Measurements from ENCODE around the gene PPP4R3A. TPM values are rescaled to one million over a fixed set of nuclear protein-coding genes. Genes with fewer than 3 reads are reported as not detected.
"Not testable (repeated sequence)": the region's sequence is repeated elsewhere in the genome, so short reads cannot be mapped to it uniquely, and the experiment has no call there.

The PPP4R3A gene
- total RNA-seq, 1 donor from 2014 or later = 141 TPM

GRCh38 chr14:91444335-91445020, 65.6 kb downstream of the PPP4R3A start:
- ATAC-seq (ENCODE audit: low read depth) = no peak
- H3K4me3 Mint-ChIP-seq = no peak overlapping the region
- TF ChIP-seq CTCF (IDR thresholded peaks at IDR 0.05) = no peak
- intact Hi-C loops (cut with micrococcal nuclease) = no loop called here
- ChIA-PET POLR2A (no interaction called here), CTCF (no interaction called here)
- H3K27me3 Mint-ChIP-seq = peaks cover 9% of the 10 kb centered on the region
- H3K27ac Mint-ChIP-seq = no peak overlapping the region
- DNase-seq = no peak
- H3K4me1 Mint-ChIP-seq = peaks cover 9% of the 10 kb centered on the region
- H3K36me3 Mint-ChIP-seq (ENCODE audit: low read depth) = no peaks in the 10 kb centered on the region
- peaks cover 2% of the 10 kb centered on the region for H3K9me3 Mint-ChIP-seq

GRCh38 chr14:91439345-91439744, 70.8 kb downstream of the PPP4R3A start:
- intact Hi-C loops (cut with micrococcal nuclease) = no loop called here
- DNase-seq (no peak), ATAC-seq (ENCODE audit: low read depth) (no peak)

GRCh38 chr14:91438845-91439244, 71.3 kb downstream of the PPP4R3A start:
- ATAC-seq (ENCODE audit: low read depth) (no peak), DNase-seq (no peak)
- Mint-ChIP-seq H3K36me3 (ENCODE audit: low read depth) (peaks cover 2% of the 10 kb centered on the region), H3K27ac (no peak overlapping the region), H3K27me3 (peaks cover 9% of the 10 kb centered on the region), H3K4me3 (no peak overlapping the region), H3K9me3 (peaks cover 5% of the 10 kb centered on the region), H3K4me1 (no peaks in the 10 kb centered on the region)
- intact Hi-C loops (cut with micrococcal nuclease) = no loop called here
- POLR2A ChIA-PET = interaction anchor here (0.5 kb wide), 1 partner anchor 16 kb away, joined by 4 read pairs; no protein-coding TSS in a partner anchor
- CTCF ChIA-PET = no interaction called here
- TF ChIP-seq CTCF (IDR thresholded peaks at IDR 0.05) = no peak

More at GRCh38 chr14:91439345-91439744, 70.8 kb downstream of the PPP4R3A start:
- TF ChIP-seq CTCF (IDR thresholded peaks at IDR 0.05) = no peak
- Mint-ChIP-seq H3K27ac (no peak overlapping the region), H3K27me3 (peaks cover 9% of the 10 kb centered on the region), H3K4me1 (peaks cover 3% of the 10 kb centered on the region), H3K4me3 (no peak overlapping the region), H3K9me3 (peaks cover 5% of the 10 kb centered on the region), H3K36me3 (ENCODE audit: low read depth) (peaks cover 2% of the 10 kb centered on the region)
- POLR2A ChIA-PET = no interaction called here
- CTCF ChIA-PET = no interaction called here

GRCh38 chr14:91436266-91436665, 73.8 kb downstream of the PPP4R3A start:
- POLR2A ChIA-PET; H3K27me3 Mint-ChIP-seq; H3K27ac Mint-ChIP-seq; CTCF ChIA-PET; intact Hi-C loops (cut with micrococcal nuclease); H3K9me3 Mint-ChIP-seq; H3K4me3 Mint-ChIP-seq; ATAC-seq (ENCODE audit: low read depth); H3K4me1 Mint-ChIP-seq; H3K36me3 Mint-ChIP-seq (ENCODE audit: low read depth); DNase-seq: not testable (repeated sequence)

- CTCF ChIA-PET = no interaction called here
- H3K9me3 Mint-ChIP-seq = no peaks in the 10 kb centered on the region
- DNase-seq (no peak), ATAC-seq (ENCODE audit: low read depth) (no peak)
- intact Hi-C loops (cut with micrococcal nuclease) = no loop called here
- no peaks in the 10 kb centered on the region for H3K27me3 Mint-ChIP-seq
- TF ChIP-seq CTCF (IDR thresholded peaks at IDR 0.05) = no peak
- peaks cover 19% of the 10 kb centered on the region for H3K4me1 Mint-ChIP-seq
- H3K4me3 Mint-ChIP-seq = no peak overlapping the region
- POLR2A ChIA-PET = interaction anchor here (2.2 kb wide), 1 partner anchor 13 kb away, joined by 4 read pairs; no protein-coding TSS in a partner anchor
- H3K27ac Mint-ChIP-seq = no peak overlapping the region
- no peaks in the 10 kb centered on the region for H3K36me3 Mint-ChIP-seq (ENCODE audit: low read depth)
These were observed 80.7 kb downstream of the PPP4R3A start for GRCh38 chr14:91429385-91429784.

- H3K4me3 Mint-ChIP-seq; ATAC-seq (ENCODE audit: low read depth); H3K27ac Mint-ChIP-seq; H3K36me3 Mint-ChIP-seq (ENCODE audit: low read depth); intact Hi-C loops (cut with micrococcal nuclease); H3K27me3 Mint-ChIP-seq; CTCF ChIA-PET; H3K9me3 Mint-ChIP-seq; DNase-seq: not testable (repeated sequence)
- POLR2A ChIA-PET = interaction anchor here (2.2 kb wide), 1 partner anchor 13 kb away, joined by 4 read pairs; no protein-coding TSS in a partner anchor
- peaks cover 19% of the 10 kb centered on the region for H3K4me1 Mint-ChIP-seq
These were observed 81.2 kb downstream of the PPP4R3A start for GRCh38 chr14:91428931-91429330.

- H3K4me3 Mint-ChIP-seq; H3K36me3 Mint-ChIP-seq (ENCODE audit: low read depth); intact Hi-C loops (cut with micrococcal nuclease); DNase-seq; H3K27me3 Mint-ChIP-seq; H3K9me3 Mint-ChIP-seq: not testable (repeated sequence)
- POLR2A ChIA-PET = interaction anchor here (0.6 kb wide), 3 partner anchors 16 to 428 kb away, joined by 4 to 7 read pairs (median 5); no protein-coding TSS in a partner anchor
- peak; percentile 45 for ATAC-seq (ENCODE audit: low read depth)
- Mint-ChIP-seq H3K4me1 (peaks cover 19% of the 10 kb centered on the region), H3K27ac (peak overlapping the region; percentile 37)
- CTCF ChIA-PET = interaction anchor here (0.8 to 2.2 kb wide), 2 partner anchors 11 to 102 kb away, joined by 3 to 12 read pairs; no protein-coding TSS in a partner anchor
These were observed 84.6 kb downstream of the PPP4R3A start for GRCh38 chr14:91425531-91425944.

Measured in activated B cell treated with CpG ODN at 0.5 μM for 24 hours (primary cell).